Suppressor macrophage treated with lipopolysaccharide for 4 hours (primary cell): ENCODE results near the gene ORAI2.
"Not testable (repeated sequence)": the region's sequence is repeated elsewhere in the genome, so short reads cannot be mapped to it uniquely, and the experiment has no call there.

Source experiments
- DNase-seq: peaks from one replicate; pipeline ENCODE4 v3.0.0-alpha.2; 2020

ORAI2 gene

GRCh38 chr7:102505298-102506185, 72.2 kb downstream of the ORAI2 start:
- not testable (repeated sequence) for DNase-seq
